ENCODE results near the gene ATP1A2. TPM values are rescaled to one million over a fixed set of nuclear protein-coding genes. Genes with fewer than 3 reads are reported as not detected.

Gene ATP1A2
- total and polyA plus RNA-seq, 10 of the 15 experiments (the other 5 are each of a cell fraction or from before 2014, with no cell fraction given), result 0.15 TPM; not detected in 9

DNA sequence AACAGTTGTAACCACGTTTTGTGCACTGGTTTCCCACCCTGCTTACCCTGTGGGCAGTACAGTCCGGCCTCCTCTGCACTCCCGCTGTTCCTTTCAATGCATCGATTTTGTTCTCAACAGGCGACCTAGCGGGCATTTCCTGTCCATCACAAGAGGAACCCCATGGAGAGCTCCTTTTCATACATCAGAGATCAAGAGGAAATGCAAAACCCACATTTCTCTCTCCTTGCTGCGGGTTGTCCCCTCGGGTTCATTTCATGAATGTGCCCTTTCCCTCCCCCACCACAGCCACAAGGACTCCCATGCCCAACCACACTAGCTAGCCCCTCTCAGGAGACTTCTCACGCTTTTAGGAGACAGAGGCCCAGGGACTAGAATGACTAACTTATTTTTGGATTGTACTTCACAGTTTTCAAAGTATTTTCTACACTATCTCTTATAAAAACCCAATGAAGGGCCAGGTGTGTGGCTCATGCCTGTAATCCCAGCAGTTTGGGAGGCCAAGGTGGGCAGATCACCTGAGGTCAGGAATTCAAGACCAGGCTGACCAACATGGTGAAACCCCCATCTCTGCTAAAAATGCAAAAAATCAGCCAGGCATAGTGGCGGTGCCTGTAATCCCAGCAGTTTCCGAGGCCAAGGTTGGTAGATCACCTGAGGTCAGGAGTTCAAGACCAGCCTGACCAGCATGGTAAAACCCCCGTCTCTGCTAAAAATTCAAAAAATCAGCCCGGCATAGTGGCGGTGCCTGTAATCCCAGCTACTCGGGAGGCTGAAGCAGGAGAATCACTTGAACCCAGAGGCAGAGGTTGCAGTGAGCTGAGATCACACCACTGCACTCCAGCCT is 54.2 kb downstream of the ATP1A2 start (continued):
- TF ChIP-seq SKIL (IDR thresholded peaks at IDR 0.05; ENCODE audit: low read depth, poor library complexity, severe bottlenecking), result peak; percentile 67
- 0 out of 4 replicates have a peak, but pooled peaks of 1 of the 2 experiments have one; percentile 67 for TF ChIP-seq CEBPB (IDR thresholded peaks at IDR 0.05; ENCODE audit: borderline replicate concordance in 1 of 2, low read depth in 2 of 2, low read length in 2 of 2)
- TF ChIP-seq GABPA (IDR thresholded peaks at IDR 0.05; ENCODE audit: low read depth), result 0 out of 2 replicates have a peak, but pooled peaks have one; percentile 13
- peak; percentile 88 for TF ChIP-seq ATF2 (IDR thresholded peaks at IDR 0.05; ENCODE audit: low read length)
- no peak for TF ChIP-seq SMARCA5 (IDR thresholded peaks at IDR 0.05)
- peak; percentile 72; the same call in 1 of the 2 replicates for TF ChIP-seq PAX5 (IDR thresholded peaks at IDR 0.05; ENCODE audit: borderline replicate concordance, low read depth, low read length)
- peak; percentile 95 for TF ChIP-seq NFIC (IDR thresholded peaks at IDR 0.05; ENCODE audit: low read depth, low read length)
- no peak for TF ChIP-seq KAT2A (conservative IDR thresholded peaks at IDR 0.05; ENCODE audit: control insufficient read depth, low read depth, low read length)
- TF ChIP-seq SUZ12 (IDR thresholded peaks at IDR 0.05; ENCODE audit: unreplicated experiment), result no peak
- no peak for TF ChIP-seq POLR2AphosphoS2 (IDR thresholded peaks at IDR 0.05; ENCODE audit: low read depth, low read length)
- peak; percentile 99 for TF ChIP-seq RUNX3 (IDR thresholded peaks at IDR 0.05; ENCODE audit: low read length)
- peak; percentile 89 for TF ChIP-seq FOXM1 (IDR thresholded peaks at IDR 0.05; ENCODE audit: low read depth, low read length)
- TF ChIP-seq DPF2 (IDR thresholded peaks at IDR 0.05), result peak; percentile 53; the same call in 1 of the 2 replicates
- TF ChIP-seq NBN (IDR thresholded peaks at IDR 0.05), result no peak
- TF ChIP-seq SP1 (IDR thresholded peaks at IDR 0.05; ENCODE audit: low read depth, low read length), result peak; percentile 60
- TF ChIP-seq BCL3 (IDR thresholded peaks at IDR 0.05; ENCODE audit: borderline replicate concordance, insufficient read depth, low read depth, low read length, poor library complexity, severe bottlenecking), result peak; percentile 91
- peak; percentile 72; the same call in 1 of the 2 replicates for TF ChIP-seq BCL11A (IDR thresholded peaks at IDR 0.05; ENCODE audit: low read depth, low read length)
- TF ChIP-seq SREBF2 (IDR thresholded peaks at IDR 0.05; ENCODE audit: low read length), result no peak
- TF ChIP-seq MEF2A (IDR thresholded peaks at IDR 0.05; ENCODE audit: insufficient read depth, low read depth, low read length), result 0 out of 2 replicates have a peak, but pooled peaks have one; percentile 65
- peak; percentile 97 for TF ChIP-seq EED (IDR thresholded peaks at IDR 0.05; ENCODE audit: low read depth)
- peak; percentile 68 for TF ChIP-seq MEF2B (IDR thresholded peaks at IDR 0.05; ENCODE audit: partially characterized antibody, poor library complexity, severe bottlenecking)
- TF ChIP-seq CBFB (IDR thresholded peaks at IDR 0.05; ENCODE audit: low read depth), result peak; percentile 76; the same call in 1 of the 2 replicates
- TF ChIP-seq JUNB (IDR thresholded peaks at IDR 0.05), result peak; percentile 81
- peak; percentile 75 for TF ChIP-seq PKNOX1 (IDR thresholded peaks at IDR 0.05)
- 0 out of 2 replicates have a peak, but pooled peaks have one; percentile 7 for TF ChIP-seq ZNF217 (IDR thresholded peaks at IDR 0.05)
- peak; percentile 71 for TF ChIP-seq NR2F1 (conservative IDR thresholded peaks at IDR 0.05)
